HG03439 (cell line): Measurements from ENCODE around the gene ZFC3H1.

ENCODE experiments used
- ATAC-seq: cut with Tn5 transposase; IDR thresholded peaks from one replicate; pipeline ENCODE4 v1.9.1; 2021; ENCODE audit warnings: mild to moderate bottlenecking, moderate library complexity; ENCODE audit not compliant: unreplicated experiment

Gene ZFC3H1

DNA sequence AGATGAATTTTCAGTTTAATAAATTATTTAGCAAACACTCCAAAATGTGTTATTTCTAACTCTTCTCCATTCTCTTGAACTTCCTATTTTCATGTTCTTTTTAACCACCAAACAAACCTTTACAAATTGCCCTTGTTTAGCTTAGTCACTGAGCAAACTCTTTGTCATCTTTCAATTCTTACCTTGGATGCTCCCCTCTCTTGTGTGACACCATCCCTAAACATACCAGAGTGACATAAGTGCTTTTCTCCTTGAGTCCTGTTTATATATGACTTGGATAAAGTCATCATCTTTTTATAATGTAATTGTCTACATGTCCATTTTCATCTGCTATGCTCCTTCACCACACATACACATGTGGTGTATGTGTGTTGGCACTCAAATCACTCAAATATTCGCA, 18.8 kb upstream of the ZFC3H1 start:
- no peak for ATAC-seq

DNA sequence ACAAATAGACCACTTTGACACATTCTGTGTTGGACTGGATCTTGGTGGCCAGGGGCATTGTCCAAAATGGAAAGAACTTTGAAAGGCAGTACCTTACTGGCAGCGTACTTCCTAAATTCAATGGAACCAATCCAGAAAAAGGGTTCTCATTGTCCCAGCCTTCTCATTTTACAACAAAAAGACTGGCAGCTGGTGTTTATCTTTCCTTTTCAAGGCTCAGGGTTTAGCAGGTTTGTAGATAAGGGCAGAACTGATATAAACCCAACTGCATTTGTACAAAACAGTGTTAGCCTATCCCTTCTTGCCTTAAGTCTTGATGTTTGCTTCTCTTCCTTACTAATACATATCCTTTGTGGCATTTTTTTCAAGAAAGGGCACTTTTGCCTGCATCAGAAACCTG, 8.2 kb upstream of the ZFC3H1 start:
- ATAC-seq = no peak

DNA sequence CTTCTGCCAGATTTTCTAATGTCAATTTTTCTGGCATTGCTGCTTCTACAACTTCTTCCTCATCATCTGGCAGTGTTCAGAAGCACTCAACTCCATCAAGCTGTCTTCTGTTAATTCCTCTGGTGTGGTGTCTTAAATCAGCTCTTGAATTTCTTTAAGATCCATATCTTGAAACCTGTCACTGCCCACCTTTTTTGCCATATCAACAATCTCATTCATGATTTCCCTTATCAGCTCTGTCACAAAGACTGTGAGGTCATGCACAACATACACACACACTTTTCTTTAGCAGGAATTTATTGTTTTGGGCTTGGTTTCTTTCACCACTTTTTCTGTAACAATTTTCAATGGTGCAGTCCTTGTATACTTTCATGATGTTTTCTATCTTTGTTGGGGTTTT, 7.7 kb upstream of the ZFC3H1 start:
- ATAC-seq = no peak

DNA sequence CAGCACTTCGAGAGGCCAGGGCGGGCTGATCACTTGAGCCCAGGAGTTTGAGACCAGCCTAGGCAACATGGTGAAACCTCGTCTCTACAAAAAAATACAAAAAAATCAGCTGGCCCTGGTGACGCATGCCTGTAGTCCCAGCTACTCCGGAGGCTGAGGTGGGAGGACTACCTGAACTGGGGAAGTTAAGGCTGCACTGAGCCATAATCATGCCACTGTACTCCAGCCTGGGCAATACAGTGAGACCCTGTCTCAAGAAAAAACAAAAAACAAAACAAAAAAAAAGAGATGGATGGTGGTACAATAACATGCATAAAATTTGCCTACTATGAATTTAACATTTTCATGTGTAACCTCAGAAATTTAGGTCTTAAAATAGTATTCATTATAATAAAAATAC, 2.6 kb upstream of the ZFC3H1 start:
- ATAC-seq = no peak

DNA sequence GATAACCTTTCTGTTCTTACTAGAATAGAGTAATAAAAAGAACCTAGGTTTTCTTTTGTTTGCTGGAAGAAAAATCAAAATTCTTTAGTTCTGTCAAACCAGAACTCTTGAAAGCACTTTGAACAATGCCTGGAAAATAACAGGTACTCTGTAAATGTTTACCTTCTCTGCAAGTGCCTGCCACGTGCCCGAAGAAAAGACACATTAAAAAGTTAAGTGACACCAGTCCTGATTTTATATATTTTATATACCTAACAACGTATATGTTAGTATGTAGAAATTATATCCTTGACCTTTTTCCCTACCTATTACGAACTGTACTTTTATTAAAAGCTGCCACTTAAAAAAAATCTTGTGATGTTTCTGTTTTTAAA, 1.4 kb upstream of the ZFC3H1 start:
- no peak for ATAC-seq

DNA sequence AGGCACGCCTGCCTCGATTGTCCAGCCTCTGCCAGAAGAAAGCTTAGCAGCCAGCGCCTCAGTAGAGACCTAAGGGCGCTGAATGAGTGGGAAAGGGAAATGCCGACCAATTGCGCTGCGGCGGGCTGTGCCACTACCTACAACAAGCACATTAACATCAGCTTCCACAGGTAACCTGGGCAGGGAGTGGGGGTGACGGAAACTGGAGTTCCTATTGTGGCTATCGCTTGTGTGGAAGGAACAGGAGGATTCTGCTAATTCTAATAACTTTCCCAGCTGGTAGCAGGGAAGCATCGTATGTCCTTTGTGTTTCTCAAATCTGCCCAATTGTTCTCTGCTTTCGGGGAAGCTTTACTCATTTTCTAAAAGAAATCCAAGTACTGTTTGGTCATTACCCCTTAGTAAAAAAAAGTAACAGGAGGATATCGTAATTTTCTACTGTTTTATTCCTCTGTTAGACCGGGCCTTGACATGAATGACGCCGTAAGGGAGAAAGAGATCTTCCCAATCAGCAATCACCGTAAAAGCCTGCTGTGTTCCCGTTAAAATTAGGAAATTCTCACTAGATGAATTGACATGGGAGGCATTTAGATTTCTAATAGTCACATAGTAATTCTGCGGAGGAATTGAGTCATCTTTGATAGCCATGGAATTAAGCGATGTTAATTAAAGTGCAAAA, 902 bp upstream of the ZFC3H1 start:
- ATAC-seq = peak; percentile 17

DNA sequence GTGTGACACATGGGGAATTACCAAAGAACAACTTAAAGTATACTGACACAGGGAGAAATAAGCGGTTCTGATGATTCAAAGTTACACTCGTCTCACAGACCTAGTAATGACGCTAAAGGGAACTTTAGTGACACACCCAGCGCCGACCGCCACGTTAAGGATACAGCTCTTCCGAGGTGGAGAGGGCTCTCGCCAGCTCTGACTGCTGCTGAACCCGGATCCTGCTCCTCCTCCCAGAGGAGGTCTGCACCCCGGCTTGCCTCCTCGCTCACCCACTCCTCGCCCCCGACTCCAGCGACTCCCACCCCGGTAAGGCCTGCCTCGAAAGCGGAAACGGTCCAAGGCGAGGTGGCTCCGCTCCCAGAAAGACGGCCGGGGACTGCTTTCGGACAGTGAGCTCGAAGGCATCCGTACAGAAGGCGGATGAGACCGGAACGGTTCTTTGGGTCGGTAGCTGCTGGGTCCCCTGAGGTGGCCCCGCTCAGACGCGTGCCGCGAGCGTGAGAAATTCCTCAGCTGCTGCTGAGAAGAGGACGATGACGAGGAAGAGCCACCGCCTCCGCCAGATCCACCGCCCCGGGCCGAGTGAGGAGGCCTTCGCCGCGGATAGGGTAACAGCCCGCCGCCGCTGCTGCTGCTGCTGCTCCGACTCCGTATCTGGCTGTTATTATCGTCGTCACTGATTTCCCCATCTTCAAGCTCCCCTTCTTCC, 643 bp downstream of the ZFC3H1 start:
- peak; percentile 23 for ATAC-seq

DNA sequence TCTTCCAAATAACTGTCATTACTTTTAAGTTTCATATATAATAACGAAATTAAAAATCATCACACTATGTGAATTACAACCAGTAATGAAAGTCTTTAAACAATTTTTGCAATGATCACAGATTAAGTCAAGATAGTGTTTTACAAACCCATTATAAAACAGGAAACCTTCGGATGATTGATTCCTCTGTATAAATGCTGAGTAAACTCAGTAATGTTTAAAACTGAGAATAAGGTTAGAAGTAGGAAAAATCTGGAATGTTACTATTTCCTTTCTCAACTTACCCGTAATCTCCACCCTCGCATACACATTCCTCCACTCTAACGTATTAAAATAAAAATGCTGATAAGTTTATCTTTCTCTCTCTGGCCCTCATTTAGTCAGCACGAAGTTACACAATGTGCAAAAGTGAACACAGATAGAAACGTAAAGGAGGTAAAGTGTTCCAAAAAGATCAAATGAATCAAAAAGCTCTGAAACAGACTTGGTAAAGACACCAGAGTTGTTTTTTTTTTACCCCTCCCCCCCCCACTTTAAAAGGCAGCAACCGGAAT, 1.6 kb downstream of the ZFC3H1 start:
- no peak for ATAC-seq

DNA sequence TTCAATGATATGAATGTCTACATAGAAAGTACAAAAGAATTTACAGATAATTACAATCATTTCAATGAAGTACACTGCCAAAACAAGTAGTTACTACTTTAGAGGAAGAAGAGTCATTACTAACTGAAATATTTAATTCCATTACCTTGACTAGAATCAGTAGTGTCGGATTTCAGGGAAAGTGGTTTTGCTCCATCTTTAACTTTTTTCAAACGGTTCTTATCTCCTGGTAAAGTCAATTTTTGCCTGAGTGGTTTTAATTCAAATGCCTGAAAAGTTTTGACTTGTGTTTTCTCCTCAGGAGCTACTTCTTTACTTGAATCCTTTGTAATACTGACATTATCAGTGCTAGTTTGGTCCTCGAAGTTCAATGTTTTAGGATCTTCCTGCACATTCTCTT, 6.9 kb downstream of the ZFC3H1 start:
- ATAC-seq = no peak

DNA sequence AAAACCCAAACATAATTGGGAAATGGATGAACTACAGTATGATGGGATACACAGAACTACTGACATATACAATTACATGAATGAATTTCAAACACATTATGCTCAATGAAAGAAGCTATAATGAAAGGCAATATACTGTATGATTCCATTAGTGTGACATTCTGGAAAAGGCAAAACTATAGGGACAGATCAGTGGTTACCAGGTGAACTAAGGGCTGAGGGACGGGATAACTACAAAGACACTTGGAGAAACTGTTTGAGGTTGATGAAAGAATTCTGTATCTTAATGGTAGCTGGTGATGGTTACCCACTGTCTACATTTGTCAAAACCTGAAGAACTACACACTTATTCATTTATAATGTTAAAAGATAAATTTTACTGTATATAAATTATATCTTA, 7.7 kb downstream of the ZFC3H1 start:
- no peak for ATAC-seq

DNA sequence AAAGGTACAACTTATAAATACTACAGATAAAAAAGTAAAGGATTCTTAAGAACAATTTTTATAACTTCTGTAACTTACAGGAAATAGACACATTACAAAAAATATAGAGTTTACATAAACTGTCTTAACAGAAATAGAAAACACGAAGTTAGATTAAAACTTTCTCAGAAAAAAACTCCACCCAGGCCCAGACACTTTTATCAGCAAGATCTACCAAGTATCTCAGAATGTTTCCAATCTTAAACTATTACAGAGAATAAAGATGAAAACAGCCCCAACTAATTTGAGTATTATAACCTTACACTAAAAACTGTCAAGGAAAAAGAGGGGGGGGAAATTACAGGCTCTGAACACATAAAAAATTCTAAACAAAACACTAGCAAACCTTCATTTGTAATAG, 8.2 kb downstream of the ZFC3H1 start:
- no peak for ATAC-seq

DNA sequence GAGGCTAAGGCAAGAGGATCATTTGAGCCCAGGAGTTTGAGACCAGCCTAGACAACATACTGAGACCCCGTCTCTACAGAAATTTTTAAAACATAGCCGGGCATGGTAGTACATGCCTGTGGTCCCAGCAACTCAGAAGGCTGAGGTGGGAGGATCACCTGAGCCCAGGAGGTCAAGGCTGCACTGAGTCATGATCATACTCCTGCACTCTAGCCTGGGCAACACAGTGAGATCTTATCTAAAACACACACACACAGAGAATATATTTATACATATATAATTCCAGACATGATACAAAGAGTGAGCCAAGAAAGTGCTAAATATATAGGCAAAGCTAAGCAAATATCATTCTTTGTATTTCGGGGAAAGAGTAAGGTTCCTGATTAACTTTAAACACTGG, 9.4 kb downstream of the ZFC3H1 start:
- ATAC-seq = no peak

DNA sequence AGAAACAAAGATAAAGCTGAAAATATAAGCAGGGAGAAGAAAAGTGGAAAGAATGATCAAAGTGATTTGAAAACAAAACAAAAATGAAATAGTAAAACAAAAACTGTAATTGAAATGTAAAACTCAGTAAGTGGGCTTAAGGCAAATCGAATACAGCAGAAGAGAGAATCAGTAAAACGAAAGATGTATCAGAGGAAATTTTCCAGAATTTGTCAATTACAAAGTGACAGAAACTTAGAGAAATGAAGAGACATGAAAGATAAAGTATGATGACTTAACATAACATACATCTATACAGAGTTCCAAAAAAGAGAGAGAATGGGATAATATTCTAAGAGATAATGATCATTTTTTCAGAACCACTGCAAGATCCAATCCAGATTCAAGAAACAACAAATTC, 10.5 kb downstream of the ZFC3H1 start:
- no peak for ATAC-seq

DNA sequence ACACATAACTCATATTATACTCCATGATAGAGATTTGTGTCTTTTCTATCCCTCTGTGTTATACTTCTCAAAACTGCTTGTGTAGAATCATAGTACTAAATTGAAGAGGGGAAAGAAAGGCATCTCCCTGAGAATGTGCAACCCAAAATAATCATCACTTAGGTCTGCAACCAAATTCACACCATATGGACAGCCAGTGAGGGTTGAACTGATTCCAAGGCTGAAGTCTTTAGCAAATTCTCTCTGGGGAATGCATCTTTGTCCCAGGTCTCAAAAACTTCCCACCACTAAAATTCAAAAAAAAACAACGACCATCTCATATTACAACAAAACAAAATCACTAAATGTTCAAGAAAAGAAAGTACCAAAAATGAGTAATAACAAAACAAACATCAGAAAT, 11.0 kb downstream of the ZFC3H1 start:
- no peak for ATAC-seq

DNA sequence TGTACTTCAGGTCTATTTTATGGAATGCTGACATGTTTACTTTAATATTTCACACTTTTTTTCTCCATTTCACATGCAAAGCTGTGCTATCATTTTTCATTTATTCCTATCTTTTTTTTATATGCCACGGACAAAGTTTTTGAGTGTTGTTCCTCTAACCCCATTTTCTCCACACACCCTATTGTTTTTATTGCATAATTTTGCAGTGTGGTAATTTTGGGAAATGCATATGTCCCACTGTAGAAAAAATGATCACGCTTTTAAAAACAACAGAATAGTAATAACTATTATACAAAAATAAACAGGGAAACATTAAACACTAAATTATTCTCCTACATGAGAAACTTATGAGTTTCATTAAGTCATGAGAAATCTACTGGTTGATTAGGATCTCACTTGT, 14.2 kb downstream of the ZFC3H1 start:
- no peak for ATAC-seq

DNA sequence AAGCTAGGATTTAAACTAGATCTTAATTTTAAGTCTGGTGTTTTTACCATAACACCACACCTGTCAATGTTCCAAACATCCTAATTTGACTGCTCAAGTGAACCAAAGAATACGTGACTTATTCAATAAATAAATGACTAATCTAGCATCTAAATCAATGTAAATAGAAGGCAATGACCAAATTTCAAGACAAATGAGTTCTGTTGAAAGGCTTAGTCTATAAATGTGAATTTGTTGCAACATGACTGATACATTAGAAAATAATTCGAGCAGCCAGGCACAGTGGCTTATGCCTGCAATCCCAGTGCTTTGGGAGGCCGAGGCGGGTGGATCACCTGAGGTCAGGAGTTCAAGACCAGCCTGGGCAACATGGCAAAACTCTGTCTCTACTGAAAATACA, 15.1 kb downstream of the ZFC3H1 start:
- no peak for ATAC-seq

DNA sequence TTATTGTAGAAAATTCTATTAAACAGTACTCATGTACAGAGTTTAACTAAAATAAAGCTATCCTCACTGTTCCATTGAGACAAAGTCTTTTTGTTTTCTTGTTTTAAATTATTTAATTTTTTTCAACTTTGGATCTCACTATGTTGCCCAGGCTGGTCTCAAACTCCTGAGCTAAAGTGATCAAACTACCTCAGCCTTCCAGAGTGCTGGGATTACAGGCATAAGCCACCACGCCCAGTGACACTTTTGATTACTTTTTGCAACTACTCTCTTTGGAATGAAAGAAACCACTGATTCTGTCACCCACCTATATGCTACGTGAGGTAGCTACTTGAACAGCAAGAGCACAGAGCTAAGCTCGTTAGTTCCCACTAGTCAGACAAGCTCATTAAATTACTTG, 17.1 kb downstream of the ZFC3H1 start:
- no peak for ATAC-seq

DNA sequence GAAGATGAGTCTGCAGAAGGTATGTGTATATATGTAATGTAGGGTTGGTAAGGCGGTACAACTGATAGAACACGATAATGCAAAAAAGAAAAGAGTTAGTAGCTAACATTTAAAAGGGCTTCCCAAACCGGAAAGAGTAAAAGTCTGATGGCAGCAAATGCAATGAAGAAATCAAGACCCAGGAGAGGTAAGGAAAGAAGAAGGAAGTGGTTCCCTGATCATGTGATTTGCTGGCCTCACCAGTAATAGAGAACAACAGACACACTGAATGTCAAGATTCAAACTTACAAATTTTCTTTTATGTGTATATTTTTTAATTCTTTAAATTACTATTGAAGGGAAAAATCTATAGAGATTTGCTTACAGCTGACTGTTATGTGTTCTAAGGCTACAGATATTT, 18.4 kb downstream of the ZFC3H1 start:
- no peak for ATAC-seq

DNA sequence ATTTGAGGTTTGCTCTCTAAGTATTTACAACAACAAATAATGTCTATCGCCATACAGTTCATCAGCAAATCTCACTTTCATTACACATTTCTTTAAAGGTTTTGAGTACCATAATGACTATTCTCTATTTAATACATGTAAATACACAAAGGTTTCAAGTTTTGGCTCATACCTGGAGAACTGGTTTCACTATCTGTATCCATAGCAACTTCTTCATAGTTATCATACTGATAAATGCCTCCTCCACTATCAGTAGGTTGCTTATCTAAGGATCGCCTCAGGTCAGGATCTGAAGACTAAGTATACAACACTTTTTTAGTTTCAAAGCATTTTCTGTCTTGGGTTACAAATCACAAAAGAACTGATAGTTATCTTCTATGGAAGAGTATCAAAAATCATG, 21.4 kb downstream of the ZFC3H1 start:
- ATAC-seq = no peak

DNA sequence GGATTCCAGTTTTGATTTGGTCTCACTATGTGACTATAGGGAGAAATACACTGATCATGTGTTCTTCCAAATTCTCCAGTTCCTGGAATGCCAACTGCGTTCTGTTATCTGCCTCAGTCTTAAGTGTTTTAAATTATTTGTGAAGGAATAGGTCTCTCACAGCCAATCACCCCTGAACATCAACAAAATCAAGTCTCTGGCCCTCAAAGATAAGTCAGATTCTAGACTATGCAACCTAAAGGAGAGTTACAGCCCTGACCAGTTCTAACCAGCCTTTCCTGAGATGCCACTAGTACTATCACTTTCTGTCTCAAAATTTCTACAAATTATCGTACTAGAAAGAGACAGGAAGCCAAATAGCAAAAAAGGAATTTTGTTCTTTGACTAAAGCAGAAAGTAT, 22.3 kb downstream of the ZFC3H1 start:
- ATAC-seq = no peak

DNA sequence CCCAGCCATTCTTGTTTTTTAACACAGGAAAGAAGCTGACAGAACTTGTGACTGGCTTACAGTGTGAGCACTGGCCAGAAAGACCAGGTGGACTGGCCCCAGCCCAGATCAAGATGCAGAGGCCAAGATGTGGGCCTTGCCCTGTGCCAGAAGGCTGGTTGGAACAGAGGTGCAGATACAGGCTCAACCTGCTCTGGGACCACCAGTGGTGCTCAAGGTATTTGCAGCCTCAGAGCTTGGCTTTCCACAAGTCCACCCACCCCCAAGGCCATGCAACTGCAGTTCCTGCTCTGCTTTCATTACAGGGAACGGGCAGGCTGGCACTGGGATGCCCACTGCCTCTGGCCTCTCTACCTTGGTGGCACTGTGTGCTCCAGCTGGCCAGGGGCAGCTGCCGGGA, 23.3 kb downstream of the ZFC3H1 start:
- ATAC-seq = no peak

DNA sequence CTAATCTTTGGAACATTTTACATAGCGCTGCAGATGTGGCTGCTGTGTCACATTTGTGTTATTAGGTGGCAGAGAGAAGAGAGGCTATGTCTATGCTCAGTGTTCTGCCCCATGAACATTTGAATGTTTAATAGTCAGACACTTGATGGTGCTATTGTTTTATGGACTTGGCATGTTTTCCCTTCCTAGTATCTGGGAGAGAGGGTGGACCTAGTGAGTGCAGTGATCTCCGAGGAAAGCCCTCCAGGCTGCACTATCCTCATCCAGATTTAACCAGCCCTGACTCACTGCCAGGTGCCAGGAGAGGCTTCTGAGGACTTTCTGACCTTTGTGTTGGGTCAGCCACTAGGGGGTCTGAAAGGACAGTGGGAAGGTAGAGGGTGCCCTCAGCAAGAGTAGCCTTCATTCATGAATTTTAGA, 24.3 kb downstream of the ZFC3H1 start:
- no peak for ATAC-seq

DNA sequence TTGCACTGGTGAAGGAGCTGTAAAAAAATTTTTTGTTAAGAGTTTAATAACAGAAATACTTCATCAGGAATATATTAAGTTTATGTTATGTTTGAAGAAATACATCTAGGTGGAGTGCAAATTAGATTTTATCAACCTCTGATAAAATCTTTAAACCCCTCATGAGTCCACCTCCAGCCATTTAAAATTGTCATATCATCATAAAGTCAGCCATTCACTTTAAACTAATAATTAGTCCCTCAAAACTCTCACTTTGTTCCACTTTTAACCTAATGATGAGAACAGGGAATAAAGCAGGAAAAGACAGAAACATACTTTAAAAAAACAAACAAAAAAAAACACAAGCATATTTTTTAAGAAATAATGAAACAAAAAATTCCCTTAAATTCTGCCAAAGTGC, 25.1 kb downstream of the ZFC3H1 start:
- ATAC-seq = no peak
